HG03442 (cell line): ENCODE data around the gene SASH1.
A peak's percentile ranks its signal among the peaks of the same experiment; 100 is the strongest.

Experiments
- ATAC-seq: cut with Tn5 transposase; IDR thresholded peaks from one replicate; pipeline ENCODE4 v1.9.1; 2021; ENCODE audit warnings: mild to moderate bottlenecking, moderate library complexity; ENCODE audit not compliant: unreplicated experiment

Gene SASH1

GRCh38 chr6:148538261-148539190 lies 195.9 kb downstream of the SASH1 start:
- ATAC-seq, result no peak

- ATAC-seq, result no peak
Measured at GRCh38 chr6:148543540-148543939, 200.9 kb downstream of the SASH1 start.

DNA sequence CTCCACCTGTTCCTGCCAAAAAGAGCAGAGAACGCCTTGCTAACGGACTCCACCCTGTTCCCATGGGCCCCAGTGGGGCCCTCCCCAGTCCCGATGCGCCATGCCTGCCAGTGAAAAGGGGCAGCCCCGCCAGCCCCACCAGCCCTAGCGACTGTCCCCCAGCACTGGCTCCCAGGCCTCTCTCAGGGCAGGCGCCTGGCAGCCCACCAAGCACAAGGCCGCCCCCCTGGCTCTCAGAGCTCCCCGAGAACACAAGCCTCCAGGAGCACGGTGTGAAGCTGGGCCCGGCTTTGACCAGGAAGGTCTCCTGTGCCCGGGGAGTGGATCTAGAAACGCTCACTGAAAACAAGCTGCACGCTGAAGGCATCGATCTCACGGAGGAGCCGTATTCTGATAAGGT lies 201.8 kb downstream of the SASH1 start:
- ATAC-seq, result no peak

- no peak for ATAC-seq
Measured at GRCh38 chr6:148545901-148546300, 203.3 kb downstream of the SASH1 start.

DNA sequence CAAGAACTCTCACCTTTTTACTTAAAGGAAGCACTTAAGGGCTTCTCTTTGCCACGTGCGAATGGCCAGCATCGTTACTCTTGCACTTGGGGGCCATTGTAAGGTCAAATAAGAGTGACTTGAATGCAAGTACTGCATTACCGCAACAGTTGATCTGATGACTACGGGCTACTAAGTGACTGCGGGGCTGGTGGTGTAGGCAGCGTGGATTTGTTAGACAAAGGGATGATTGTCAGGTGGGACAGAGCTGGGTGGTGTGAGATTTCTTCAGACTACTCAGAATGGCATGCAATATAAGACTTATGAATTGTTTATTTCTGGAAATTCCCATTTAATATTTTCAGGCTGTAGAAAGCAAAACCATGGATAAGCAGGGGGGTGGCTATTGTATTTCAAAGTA lies 204.5 kb downstream of the SASH1 start:
- no peak for ATAC-seq

DNA sequence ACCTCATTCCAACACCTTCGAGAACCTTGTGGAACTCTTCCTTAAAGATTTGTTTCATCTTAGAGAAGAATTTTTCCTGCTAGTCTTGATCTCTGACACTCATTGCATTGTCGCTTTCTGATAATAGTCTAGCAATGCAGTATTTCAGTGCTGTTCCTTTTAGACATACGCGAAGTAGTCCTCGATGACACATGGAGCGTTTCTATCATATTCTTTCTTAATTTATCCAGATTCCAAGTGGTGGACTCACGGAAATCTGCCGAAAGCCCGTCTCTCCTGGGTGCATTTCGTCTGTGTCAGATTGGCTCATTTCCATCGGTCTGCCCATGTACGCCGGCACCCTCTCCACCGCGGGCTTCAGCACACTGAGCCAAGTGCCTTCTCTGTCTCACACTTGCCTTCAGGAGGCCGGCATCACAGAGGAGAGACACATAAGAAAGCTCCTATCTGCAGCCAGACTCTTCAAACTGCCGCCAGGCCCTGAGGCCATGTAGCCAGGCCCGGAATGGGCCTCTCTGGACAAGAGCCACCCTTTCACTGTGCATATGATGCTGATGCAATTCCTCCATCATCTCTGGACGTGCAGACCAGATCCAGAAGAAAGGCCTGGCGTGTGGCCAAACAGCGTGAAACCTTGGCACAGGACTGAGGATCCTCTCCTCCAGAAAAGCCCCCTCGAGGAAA lies 205.6 kb downstream of the SASH1 start:
- ATAC-seq, result no peak

- ATAC-seq, result no peak
Measured at GRCh38 chr6:148548749-148549140, 206.1 kb downstream of the SASH1 start.

DNA sequence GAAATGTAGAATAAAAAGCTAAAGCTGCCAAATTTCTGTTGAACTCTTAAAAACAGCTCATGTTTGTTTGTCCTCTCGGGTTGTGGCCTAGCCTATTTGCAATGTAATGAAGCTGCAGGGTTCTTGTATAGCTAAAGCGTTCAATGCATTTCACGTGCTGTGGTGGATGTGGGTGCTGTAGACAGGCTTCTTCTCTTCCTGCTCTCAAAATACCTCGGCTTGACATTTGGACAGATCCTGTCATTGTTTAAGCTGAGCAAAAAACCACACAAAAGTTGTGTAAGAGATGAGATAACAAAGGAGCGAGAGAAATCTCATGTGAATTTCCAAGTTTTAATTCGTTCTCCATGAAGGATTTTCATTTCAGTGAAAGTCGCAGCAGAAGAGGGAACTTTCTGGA lies 207.9 kb downstream of the SASH1 start:
- no peak for ATAC-seq

DNA sequence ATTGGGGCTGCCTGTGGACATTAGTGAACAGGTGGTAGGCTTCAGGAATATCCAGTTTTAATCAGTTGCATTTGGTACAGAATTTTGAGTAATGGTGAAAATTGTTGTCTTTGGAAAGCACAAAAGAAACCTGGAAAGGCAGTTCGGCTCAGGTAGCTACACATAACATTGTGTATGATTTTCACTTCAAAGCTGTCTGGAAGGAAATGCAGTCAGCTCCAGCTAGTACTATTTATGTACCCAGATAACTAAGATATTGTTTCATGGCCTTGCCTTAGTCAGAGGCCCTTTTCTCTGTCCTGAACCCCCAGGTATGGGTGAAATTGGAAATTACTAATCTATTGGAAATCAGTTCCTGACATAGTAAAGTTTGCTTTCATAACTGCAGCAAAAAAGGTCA lies 208.6 kb downstream of the SASH1 start:
- ATAC-seq, result no peak

GRCh38 chr6:148556410-148556809 lies 213.8 kb downstream of the SASH1 start:
- no peak for ATAC-seq

GRCh38 chr6:148557796-148558321 lies 215.2 kb downstream of the SASH1 start:
- ATAC-seq, result no peak

DNA sequence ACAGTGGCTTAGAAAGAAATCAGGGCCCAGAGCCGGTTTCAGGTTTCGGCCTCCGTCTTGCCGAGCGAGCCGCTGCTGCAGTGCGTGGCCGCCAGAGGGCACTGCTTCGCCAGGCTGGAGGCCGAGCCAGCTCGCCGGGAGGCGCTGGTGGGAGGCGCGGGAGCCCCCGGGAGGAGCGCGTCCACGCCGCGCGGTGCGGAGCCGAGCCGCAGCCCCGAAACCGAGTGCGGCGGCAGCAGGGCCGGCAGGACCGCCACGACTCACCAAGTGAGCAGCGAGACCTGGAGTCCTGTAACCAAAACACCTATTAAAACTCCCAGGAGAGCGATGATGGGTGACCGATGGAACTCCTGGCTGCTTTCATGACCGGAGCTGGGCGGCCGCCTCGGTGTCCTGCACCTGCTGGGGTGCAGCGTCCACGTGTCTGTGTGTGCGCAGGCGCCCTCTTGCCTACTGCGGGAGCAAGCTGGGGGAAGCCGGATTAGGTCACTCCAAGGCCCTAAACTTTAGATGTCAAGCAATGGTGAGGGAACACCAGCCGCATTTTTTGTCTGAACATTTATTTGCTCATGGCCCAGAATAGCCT lies 217.3 kb downstream of the SASH1 start:
- ATAC-seq, result peak; percentile 84

DNA sequence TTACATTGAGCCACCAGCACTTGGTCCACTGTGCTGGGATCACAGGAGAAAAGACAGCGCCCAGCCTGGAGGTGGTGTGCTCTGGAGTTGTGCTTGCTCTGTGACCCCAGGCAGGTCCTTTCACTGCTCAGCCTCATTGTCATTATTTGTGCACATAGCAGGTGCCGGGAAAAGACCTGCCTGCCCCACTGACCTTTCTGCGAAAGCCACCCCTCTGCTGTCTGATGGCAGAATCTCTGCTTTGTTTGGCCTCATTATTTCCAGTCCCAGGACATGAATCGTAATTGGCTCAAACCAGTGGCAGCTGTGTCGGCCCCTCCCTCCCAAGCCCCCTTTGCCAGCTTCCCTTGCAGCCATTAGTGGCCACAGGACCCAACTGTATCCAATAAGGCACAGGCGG lies 219.0 kb downstream of the SASH1 start:
- no peak for ATAC-seq

GRCh38 chr6:148563066-148563465 lies 220.4 kb downstream of the SASH1 start:
- ATAC-seq, result no peak

DNA sequence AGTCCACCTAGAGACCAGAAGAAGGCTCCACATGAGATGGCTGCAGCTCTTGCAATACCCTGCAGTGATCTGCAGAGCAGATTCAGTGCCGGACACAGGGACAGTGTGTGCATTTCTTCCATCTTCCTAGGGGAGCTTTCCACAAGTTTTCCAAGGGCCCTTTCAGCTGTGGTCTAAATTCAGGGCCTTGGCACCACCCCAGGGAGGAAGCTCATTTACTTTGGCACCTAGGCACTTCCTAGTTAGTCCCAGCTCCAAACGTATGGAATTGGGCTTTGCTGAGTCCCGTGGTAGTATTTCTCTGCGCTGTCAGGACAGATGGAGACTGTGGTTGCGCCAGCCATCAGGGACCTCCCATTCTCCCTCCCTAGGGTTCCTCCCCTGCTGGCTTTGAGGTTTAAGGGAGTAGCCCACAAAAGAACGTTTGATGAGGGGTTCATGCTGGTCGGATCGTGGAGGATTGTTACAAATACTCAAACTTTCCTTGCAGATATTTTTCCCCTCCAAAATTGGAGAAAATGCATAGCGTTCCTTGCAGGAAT lies 221.9 kb downstream of the SASH1 start:
- ATAC-seq, result no peak

DNA sequence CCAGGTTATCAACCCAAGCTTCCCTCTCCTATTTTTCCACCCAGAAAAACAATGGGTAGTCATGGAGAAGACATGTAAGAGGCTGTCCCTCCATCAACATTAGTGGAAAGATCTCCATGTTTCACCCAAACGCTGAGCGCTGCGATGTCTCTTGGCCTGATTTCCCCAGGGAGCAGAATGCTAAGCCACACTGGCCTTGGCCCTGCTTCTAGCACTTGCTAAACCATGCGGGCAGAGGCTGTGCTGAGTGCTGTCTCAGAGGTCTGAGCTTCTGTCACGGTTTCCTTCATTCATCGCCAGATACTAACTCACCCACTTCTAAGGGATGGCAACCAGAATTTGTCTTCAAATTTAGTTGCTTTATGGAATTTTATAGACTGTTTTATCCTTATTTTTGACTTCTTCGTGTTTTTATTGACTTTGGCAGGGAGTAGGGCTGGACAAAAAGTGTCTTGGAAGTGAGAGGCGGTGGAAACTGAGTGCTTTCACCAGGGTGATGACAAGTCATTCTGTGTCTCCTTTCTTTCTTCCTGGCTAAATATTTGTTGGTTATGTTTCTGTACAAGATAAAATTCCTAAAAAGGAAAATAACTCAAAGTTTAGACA lies 222.8 kb downstream of the SASH1 start:
- ATAC-seq, result no peak

DNA sequence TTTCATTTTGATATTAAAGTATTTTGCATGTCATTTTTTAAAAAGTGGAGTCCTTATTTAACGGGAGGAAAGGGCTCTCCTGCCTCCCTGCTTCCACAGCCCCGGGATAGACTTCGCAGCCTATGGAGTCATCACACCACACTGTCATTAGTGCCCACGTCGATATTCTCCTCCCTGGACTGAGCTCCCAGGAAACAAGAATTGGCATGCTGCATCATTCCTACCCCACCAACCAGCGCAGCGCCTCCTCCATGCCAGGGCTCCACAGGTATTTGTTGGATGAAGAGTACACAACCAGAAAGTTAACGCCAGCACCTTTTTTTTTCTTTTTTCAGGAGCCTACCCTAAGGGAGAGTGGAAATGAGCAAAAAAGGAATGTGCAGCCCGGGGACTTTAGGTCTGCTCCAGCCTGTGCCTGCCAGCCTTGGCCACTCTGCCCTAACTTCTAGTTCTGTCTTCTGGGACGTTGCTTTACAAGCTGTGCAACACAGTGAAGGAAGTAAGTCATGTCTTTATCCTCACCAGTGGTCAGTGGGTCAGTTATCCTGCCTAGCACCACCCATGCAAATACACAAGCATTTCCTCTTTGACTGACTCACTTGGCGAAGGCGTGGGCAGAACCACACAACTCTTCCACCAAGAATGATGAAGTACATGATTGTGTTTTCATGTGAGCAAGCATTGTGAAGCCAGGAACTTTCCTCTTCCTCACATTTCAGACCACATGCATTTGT lies 223.5 kb downstream of the SASH1 start:
- ATAC-seq, result peak; percentile 66

DNA sequence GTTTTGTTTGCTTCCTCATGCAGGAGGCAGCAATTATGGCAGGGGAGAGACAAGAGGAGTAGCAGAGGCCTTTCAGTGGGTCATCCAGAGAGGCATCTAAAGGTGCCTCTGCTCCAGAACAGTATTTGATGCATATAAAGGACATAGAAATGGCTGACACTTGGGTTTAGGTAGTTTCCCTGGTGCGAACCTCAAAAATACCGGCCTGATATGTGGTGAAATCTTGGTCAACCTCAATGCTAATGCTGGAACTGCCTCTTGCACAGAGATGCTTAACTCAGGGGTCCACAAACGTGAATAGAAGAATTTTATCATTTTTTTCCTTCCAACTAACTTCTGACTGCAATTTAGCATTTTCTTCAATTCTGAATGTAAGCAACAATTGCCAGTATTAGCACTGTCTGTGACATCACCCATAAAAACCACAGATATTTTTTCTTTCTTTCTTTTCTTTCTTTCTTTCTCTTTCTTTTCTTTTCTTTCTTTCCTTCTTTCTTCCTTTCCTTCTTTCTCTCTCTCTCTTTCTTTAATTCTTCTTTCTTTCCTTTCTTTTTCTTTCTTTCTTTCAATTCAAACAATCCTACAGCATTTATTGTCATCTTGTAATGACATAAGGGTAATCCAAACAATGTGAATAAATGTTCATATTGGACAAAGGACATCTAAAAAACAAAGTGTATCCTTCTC lies 224.2 kb downstream of the SASH1 start:
- ATAC-seq, result peak; percentile 78

- no peak for ATAC-seq
Measured at GRCh38 chr6:148570456-148570855, 227.8 kb downstream of the SASH1 start.
